Esophagus mucosa (tissue), 1 donor: ENCODE results near the gene SSMEM1. TPM values are rescaled to one million over a fixed set of nuclear protein-coding genes. Genes with fewer than 3 reads are reported as not detected.
A peak's percentile ranks its signal among the peaks of the same experiment; 100 is the strongest.
"Not testable (repeated sequence)": the region's sequence is repeated elsewhere in the genome, so short reads cannot be mapped to it uniquely, and the experiment has no call there.

ENCODE experiments used
- ATAC-seq: fragments of 200-7000 bp; cut with Tn5 transposase; one replicate; pipeline ENCODE4 v1.9.1; 2020
- total RNA-seq: library from RNA; stranded (reverse); gene quantifications from one replicate; pipeline ENCODE4 v1.2.4, GENCODE V29; 2023
- donor health status: DM: yes; HTN: yes; CAD: no.

The SSMEM1 gene
- total RNA-seq, 1 donor from 2014 or later = not detected

- ATAC-seq = no peak
Measured at GRCh38 chr7:130213828-130214227, 6.2 kb downstream of the SSMEM1 start.

- ATAC-seq = no peak
Measured at GRCh38 chr7:130216025-130216424, 8.4 kb downstream of the SSMEM1 start.

- ATAC-seq = no peak
Measured at GRCh38 chr7:130216750-130217149, 9.1 kb downstream of the SSMEM1 start.

GRCh38 chr7:130218806-130219620 is 11.4 kb downstream of the SSMEM1 start:
- ATAC-seq = no peak

GRCh38 chr7:130219871-130220270 is 12.2 kb downstream of the SSMEM1 start:
- ATAC-seq = no peak

GRCh38 chr7:130221746-130222145 is 14.1 kb downstream of the SSMEM1 start:
- no peak for ATAC-seq

- no peak for ATAC-seq
Measured at GRCh38 chr7:130223646-130224045, 16.0 kb downstream of the SSMEM1 start.

- ATAC-seq = no peak
Measured at GRCh38 chr7:130224210-130224609, 16.6 kb downstream of the SSMEM1 start.

- not testable (repeated sequence) for ATAC-seq
Measured at GRCh38 chr7:130224923-130225322, 17.3 kb downstream of the SSMEM1 start.

GRCh38 chr7:130226333-130226732 is 18.7 kb downstream of the SSMEM1 start:
- no peak for ATAC-seq

GRCh38 chr7:130227883-130228575 is 20.4 kb downstream of the SSMEM1 start:
- ATAC-seq = no peak

- no peak for ATAC-seq
Measured at GRCh38 chr7:130228840-130229502, 21.3 kb downstream of the SSMEM1 start.

- not testable (repeated sequence) for ATAC-seq
Measured at GRCh38 chr7:130229981-130230380, 22.3 kb downstream of the SSMEM1 start.

GRCh38 chr7:130231792-130232191 is 24.1 kb downstream of the SSMEM1 start:
- no peak for ATAC-seq

GRCh38 chr7:130232209-130232608 is 24.5 kb downstream of the SSMEM1 start:
- no peak for ATAC-seq

GRCh38 chr7:130234078-130234477 is 26.4 kb downstream of the SSMEM1 start:
- no peak for ATAC-seq

- not testable (repeated sequence) for ATAC-seq
Measured at GRCh38 chr7:130236361-130236760, 28.7 kb downstream of the SSMEM1 start.

GRCh38 chr7:130240240-130240639 is 32.6 kb downstream of the SSMEM1 start:
- no peak for ATAC-seq

GRCh38 chr7:130242198-130243014 is 34.7 kb downstream of the SSMEM1 start:
- peak; percentile 81 for ATAC-seq

- ATAC-seq = not testable (repeated sequence)
Measured at GRCh38 chr7:130243486-130243885, 35.8 kb downstream of the SSMEM1 start.

- not testable (repeated sequence) for ATAC-seq
Measured at GRCh38 chr7:130246491-130246890, 38.8 kb downstream of the SSMEM1 start.

GRCh38 chr7:130248842-130249241 is 41.2 kb downstream of the SSMEM1 start:
- ATAC-seq = not testable (repeated sequence)
